B cell (primary cell): Measurements from ENCODE around the gene ENDOG. TPM values are rescaled to one million over a fixed set of nuclear protein-coding genes. Genes with fewer than 3 reads are reported as not detected.

ENCODE experiments used
- ATAC-seq: fragments of 200-7000 bp; cut with Tn5 transposase; one replicate; pipeline ENCODE4 v1.10.0; 2021; ENCODE audit warnings: low read depth, mild to moderate bottlenecking, moderate number of reproducible peaks, moderate library complexity
- CTCF ChIA-PET: fragments of 350-600 bp; sonication (Branson Sonifier 250); formaldehyde crosslinking; loops from one replicate; lab custom pipeline; 2021; ENCODE audit warnings: antibody characterized with exemption, inconsistent platforms; lab: Charles Lee
- POLR2A ChIA-PET: fragments of 350-600 bp; sonication (Branson Sonifier 250); formaldehyde crosslinking; loops from one replicate; lab custom pipeline; 2021; ENCODE audit warnings: antibody characterized with exemption; lab: Charles Lee
- DNase-seq: peaks from one replicate; pipeline ENCODE4 v3.0.0; 2013
- H2AFZ ChIP-seq: 2 replicates; pipeline ENCODE4 v1.6.1; 2012; ENCODE audit warnings: mild to moderate bottlenecking, low read depth, low read length; ENCODE audit not compliant: insufficient read depth, poor library complexity, severe bottlenecking
- H3K27ac ChIP-seq, 2 donors: 1 replicate in 1 of 2; 2 replicates in 1 of 2; pipeline ENCODE4 v1.5.1; 2012 to 2013; ENCODE audit warnings: low read length in 2 of 2, mild to moderate bottlenecking in 2 of 2, moderate library complexity in 1 of 2
- H3K27me3 ChIP-seq, 4 experiments: fragments of 200-600 bp in 1 of 4; sonication (generic) in 1 of 4; replicated peaks in 1 of 4; 1 replicate in 2 of 4; 2 replicates in 2 of 4; pipeline versions ENCODE4 v1.6.1 to v1.7.0; 2013 to 2016; ENCODE audit warnings: low read length in 3 of 4, mild to moderate bottlenecking in 2 of 4, mixed read lengths in 1 of 4, moderate library complexity in 1 of 4; ENCODE audit not compliant: insufficient read depth in 4 of 4, control insufficient read depth in 3 of 4; ENCODE audit errors: control extremely low read depth in 1 of 4
- H3K36me3 ChIP-seq, 2 experiments: replicated peaks in 1 of 2; 1 replicate in 1 of 2; 2 replicates in 1 of 2; pipeline versions ENCODE4 v1.6.1 to v1.7.1; 2013; ENCODE audit warnings: low read length in 1 of 2; ENCODE audit not compliant: insufficient read depth in 2 of 2, control insufficient read depth in 1 of 2; ENCODE audit errors: control extremely low read depth in 1 of 2, extremely low read depth in 1 of 2
- H3K4me1 ChIP-seq, 2 donors: fragments of 200-600 bp in 1 of 2; sonication (generic) in 1 of 2; 1 replicate in 1 of 2; 2 replicates in 1 of 2; pipeline versions ENCODE4 v1.5.1 to v1.6.1; 2013 to 2017; ENCODE audit warnings: low read length in 2 of 2; ENCODE audit not compliant: control insufficient read depth in 2 of 2, insufficient read depth in 2 of 2
- H3K4me2 ChIP-seq: replicated peaks from 2 replicates; pipeline ENCODE3; 2012; ENCODE audit warnings: mild to moderate bottlenecking, low read depth, low read length; ENCODE audit not compliant: poor library complexity, severe bottlenecking
- H3K4me3 ChIP-seq, 5 experiments: fragments of 200-600 bp in 1 of 5; sonication (generic) in 1 of 5; 1 replicate in 3 of 5; 2 replicates in 2 of 5; pipeline versions ENCODE4 v1.5.1 to v1.7.0; 2011 to 2016; ENCODE audit warnings: low read length in 4 of 5, mild to moderate bottlenecking in 4 of 5, low read depth in 2 of 5, control low read depth in 1 of 5, moderate library complexity in 1 of 5; ENCODE audit not compliant: insufficient read depth in 1 of 5; ENCODE audit errors: control extremely low read depth in 1 of 5, extremely low read depth in 1 of 5
- H3K79me2 ChIP-seq: fragments of 200-600 bp; sonication (generic); one replicate; pipeline ENCODE4 v1.6.0; 2016; ENCODE audit warnings: low read length; ENCODE audit not compliant: control insufficient read depth, insufficient read depth
- H3K9ac ChIP-seq: fragments of 200-600 bp; sonication (generic); 2 replicates; pipeline ENCODE4 v1.6.1; 2017; ENCODE audit warnings: mild to moderate bottlenecking, low read length, moderate library complexity
- H3K9me3 ChIP-seq, 3 donors: one replicate each; pipeline versions ENCODE4 v1.6.1 to v1.7.1; 2013; ENCODE audit warnings: low read length in 2 of 3; ENCODE audit not compliant: control insufficient read depth in 2 of 3, insufficient read depth in 1 of 3; ENCODE audit errors: control extremely low read depth in 1 of 3
- H4K20me1 ChIP-seq: 2 replicates; pipeline ENCODE4 v1.6.0; 2012; ENCODE audit warnings: mild to moderate bottlenecking, low read length; ENCODE audit not compliant: insufficient read depth, control insufficient read depth, poor library complexity, severe bottlenecking
- H3K27ac Mint-ChIP-seq: one replicate; pipeline ENCODE4 v1.8.0; 2021; ENCODE audit warnings: mixed read lengths
- H3K27me3 Mint-ChIP-seq: one replicate; pipeline ENCODE4 v1.8.0; 2021; ENCODE audit warnings: mixed read lengths
- H3K4me1 Mint-ChIP-seq: one replicate; pipeline ENCODE4 v1.8.0; 2021; ENCODE audit warnings: mixed read lengths
- H3K4me3 Mint-ChIP-seq: one replicate; pipeline ENCODE4 v1.8.0; 2021; ENCODE audit warnings: mixed read lengths
- H3K9me3 Mint-ChIP-seq: one replicate; pipeline ENCODE4 v1.8.0; 2022; ENCODE audit warnings: mixed read lengths; ENCODE audit not compliant: insufficient read depth
- CTCF ChIP-seq: fragments of 200-600 bp; IDR thresholded peaks from one replicate; pipeline ENCODE4 v1.8.0; 2022; ENCODE audit warnings: antibody characterized with exemption, mild to moderate bottlenecking
- EZH2 ChIP-seq: IDR thresholded peaks from 2 replicates; pipeline ENCODE4 v1.6.1; 2012; ENCODE audit warnings: borderline replicate concordance, low read depth, mild to moderate bottlenecking, moderate library complexity, low read length; ENCODE audit not compliant: insufficient read depth, poor library complexity, severe bottlenecking
- WGBS: methylation state at CpG from one replicate; pipeline ENCODE4 v1.1.5; 2013; ENCODE audit warnings: missing lambda C conversion rate; ENCODE audit not compliant: insufficient coverage; 5-methylcytosine and 5-hydroxymethylcytosine counted together
- intact Hi-C: fragments of 100-400 bp; cut with micrococcal nuclease; formaldehyde crosslinking; loops from one replicate; pipeline ENCODE4 v1.10.0; 2022
- polyA plus RNA-seq: library from polyadenylated mRNA; depleted of rRNA; stranded (reverse); fragments of >200 nt; gene quantifications from 2 replicates; pipeline ENCODE4 v1.2.3, GENCODE V29; 2012
- total RNA-seq, 2 donors: library from RNA; stranded (reverse); fragments of 120-200 nt in 1 of 2; gene quantifications; 1 replicate in 1 of 2; 2 replicates in 1 of 2; pipeline versions ENCODE4 v1.2.3 to v1.2.4, GENCODE V29; 2013 to 2022

ENDOG gene
- total and polyA plus RNA-seq, 2 donors (not counting 1 experiment from before 2014, with no cell fraction given), result 12.5 to 19.3 TPM

- peaks cover 0 to 16% (median 0%) of the 10 kb centered on the region in 3 donors for H3K9me3 ChIP-seq
- H3K36me3 ChIP-seq, result peaks cover 0 to 6% of the 10 kb centered on the region in 2 experiments
- ChIA-PET CTCF (no interaction called here), POLR2A (interaction anchor here (0.6 kb wide), 1 partner anchor 163 kb away, joined by 4 read pairs; no protein-coding TSS in a partner anchor)
- ATAC-seq (no peak), DNase-seq (no peak)
- peaks cover 15% of the 10 kb centered on the region for H3K79me2 ChIP-seq
- intact Hi-C loops, result no loop called here
- H3K9me3 Mint-ChIP-seq, result no peaks in the 10 kb centered on the region
- H3K27me3 ChIP-seq, result no peaks in the 10 kb centered on the region
- H3K4me2 ChIP-seq, result no peak overlapping the region
- 93% methylated on average over 13 of the region's 13 CpGs for WGBS
- H3K27ac Mint-ChIP-seq, result no peak overlapping the region
- H2AFZ ChIP-seq, result no peak overlapping the region
- H3K27me3 Mint-ChIP-seq, result no peaks in the 10 kb centered on the region
- H3K4me1 Mint-ChIP-seq, result peaks cover 2% of the 10 kb centered on the region
- H3K4me3 Mint-ChIP-seq, result no peak overlapping the region
- H3K27ac ChIP-seq, result no peak overlapping the region
- no peak overlapping the region for H3K9ac ChIP-seq
- no peaks in the 10 kb centered on the region for H3K4me1 ChIP-seq
- H3K4me3 ChIP-seq, result no peak overlapping the region
- TF ChIP-seq CTCF (no peak), EZH2 (no peak)
- H4K20me1 ChIP-seq, result no peaks in the 10 kb centered on the region
Measured at GRCh38 chr9:128845186-128845931, 27.1 kb downstream of the ENDOG start.

- H4K20me1 ChIP-seq, result no peaks in the 10 kb centered on the region
- ChIA-PET CTCF (no interaction called here), POLR2A (no interaction called here)
- intact Hi-C loops, result no loop called here
- peaks cover 0 to 6% of the 10 kb centered on the region in 2 experiments for H3K36me3 ChIP-seq
- no peak overlapping the region for H3K27ac Mint-ChIP-seq
- no peaks in the 10 kb centered on the region for H3K4me1 ChIP-seq
- no peak overlapping the region for H3K27ac ChIP-seq
- no peak overlapping the region for H3K4me3 Mint-ChIP-seq
- peaks cover 15% of the 10 kb centered on the region for H3K79me2 ChIP-seq
- no peaks in the 10 kb centered on the region for H3K27me3 ChIP-seq
- no peak overlapping the region for H3K4me2 ChIP-seq
- H3K4me3 ChIP-seq, result no peak overlapping the region
- H3K4me1 Mint-ChIP-seq, result peaks cover 2% of the 10 kb centered on the region
- 79% methylated on average over 3 of the region's 3 CpGs for WGBS
- H3K9ac ChIP-seq, result no peak overlapping the region
- no peak for DNase-seq
- H3K9me3 ChIP-seq, result peaks cover 0 to 26% (median 4%) of the 10 kb centered on the region in 3 donors
- no peaks in the 10 kb centered on the region for H3K9me3 Mint-ChIP-seq
- no peaks in the 10 kb centered on the region for H3K27me3 Mint-ChIP-seq
- no peak overlapping the region for H2AFZ ChIP-seq
- ATAC-seq, result no peak
- TF ChIP-seq EZH2, result no peak
- TF ChIP-seq CTCF, result no peak
Measured at GRCh38 chr9:128846680-128847030, 28.4 kb downstream of the ENDOG start.
